Limb (tissue), 2 donors: ENCODE data around the gene CEP170B.
"Not testable (repeated sequence)": the region's sequence is repeated elsewhere in the genome, so short reads cannot be mapped to it uniquely, and the experiment has no call there.

Experiments used
- DNase-seq, 2 donors: peaks; one replicate each; pipeline ENCODE4 v3.0.0-alpha.2; 2016; ENCODE audit errors: extremely low spot score in 2 of 2

CEP170B gene

GRCh38 chr14:104877806-104878550, 12.9 kb downstream of the CEP170B start:
- no peak for DNase-seq

- DNase-seq = no peak
Observed at GRCh38 chr14:104878582-104878981, 13.5 kb downstream of the CEP170B start.

GRCh38 chr14:104879201-104879982, 14.3 kb downstream of the CEP170B start:
- DNase-seq = no peak

GRCh38 chr14:104879983-104880565, 15.0 kb downstream of the CEP170B start:
- no peak for DNase-seq

- no peak for DNase-seq
Observed at GRCh38 chr14:104880584-104881210, 15.6 kb downstream of the CEP170B start.

GRCh38 chr14:104881369-104881979, 16.4 kb downstream of the CEP170B start:
- peak; percentile 77 to 81 for DNase-seq

GRCh38 chr14:104882325-104882973, 17.4 kb downstream of the CEP170B start:
- DNase-seq = no peak

- DNase-seq = no peak
Observed at GRCh38 chr14:104882991-104883660, 18.1 kb downstream of the CEP170B start.

GRCh38 chr14:104883681-104884361, 18.8 kb downstream of the CEP170B start:
- no peak for DNase-seq

- not testable (repeated sequence) for DNase-seq
Observed at GRCh38 chr14:104884381-104884780, 19.3 kb downstream of the CEP170B start.

GRCh38 chr14:104885031-104885972, 20.2 kb downstream of the CEP170B start:
- DNase-seq = no peak

GRCh38 chr14:104885973-104886689, 21.1 kb downstream of the CEP170B start:
- DNase-seq = no peak

GRCh38 chr14:104886690-104887622, 21.9 kb downstream of the CEP170B start:
- DNase-seq = no peak

GRCh38 chr14:104887623-104888488, 22.8 kb downstream of the CEP170B start:
- no peak for DNase-seq

GRCh38 chr14:104888489-104889374, 23.7 kb downstream of the CEP170B start:
- no peak for DNase-seq
